GM20000 (cell line): ENCODE measurements around the gene LYPLAL1.
"Not testable (repeated sequence)": the region's sequence is repeated elsewhere in the genome, so short reads cannot be mapped to it uniquely, and the experiment has no call there.

Experiments used
- DNase-seq: peaks from one replicate; pipeline ENCODE4 v3.0.0; 2012; ENCODE audit warnings: low spot score
- TF ChIP-seq, protein P1 (sequence below): IDR thresholded peaks from 2 replicates; pipeline ENCODE4 v1.5.1; 2012; ENCODE audit warnings: mild to moderate bottlenecking, control low read depth; ENCODE audit errors: extremely low read depth, missing control alignments

The LYPLAL1 gene

DNA sequence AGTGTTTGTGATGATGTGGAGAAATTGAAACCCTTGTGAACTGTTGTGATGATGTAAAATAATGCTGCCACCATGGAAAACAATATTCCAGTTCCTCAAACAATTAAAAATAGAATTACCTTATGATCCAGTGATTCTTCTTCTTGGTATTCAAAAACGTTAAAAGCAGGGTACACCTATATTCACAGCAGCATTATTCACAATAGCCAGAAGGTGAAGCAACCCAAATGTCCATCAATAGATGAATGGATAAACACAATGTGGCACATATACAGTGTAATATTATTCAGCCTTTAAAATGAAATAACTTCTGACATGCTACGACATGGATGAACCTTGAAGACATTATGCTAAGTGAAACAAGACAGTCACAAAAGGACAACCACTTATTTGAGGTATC, 59.2 kb downstream of the LYPLAL1 start:
- no peak for DNase-seq

DNA sequence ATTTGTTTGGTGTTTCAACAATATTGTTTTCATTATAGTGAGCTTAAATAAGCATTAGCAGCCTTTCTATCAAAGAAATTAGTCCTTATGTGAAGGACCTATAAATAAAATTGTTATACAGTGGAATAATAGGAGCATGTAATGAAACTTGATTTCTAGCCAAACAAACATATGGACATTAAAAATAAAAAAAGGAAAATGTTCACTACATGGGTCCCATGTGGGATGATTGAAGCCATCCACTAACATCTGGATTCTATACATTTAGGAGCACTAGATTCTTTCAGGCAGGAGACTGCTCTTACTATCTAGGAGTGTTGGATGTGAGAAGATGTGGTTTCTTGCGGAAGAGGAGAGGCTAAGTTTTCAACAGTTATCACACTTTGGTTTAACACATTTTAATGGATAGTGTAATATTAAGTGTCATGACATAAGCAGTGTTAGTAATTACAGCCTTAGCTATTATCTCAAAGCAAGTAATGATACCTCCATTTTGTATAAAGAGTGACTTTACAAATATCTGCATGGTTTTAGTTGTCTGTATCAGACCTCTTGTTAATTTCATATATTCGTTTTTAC, 62.3 kb downstream of the LYPLAL1 start:
- TF ChIP-seq, protein P1, sequence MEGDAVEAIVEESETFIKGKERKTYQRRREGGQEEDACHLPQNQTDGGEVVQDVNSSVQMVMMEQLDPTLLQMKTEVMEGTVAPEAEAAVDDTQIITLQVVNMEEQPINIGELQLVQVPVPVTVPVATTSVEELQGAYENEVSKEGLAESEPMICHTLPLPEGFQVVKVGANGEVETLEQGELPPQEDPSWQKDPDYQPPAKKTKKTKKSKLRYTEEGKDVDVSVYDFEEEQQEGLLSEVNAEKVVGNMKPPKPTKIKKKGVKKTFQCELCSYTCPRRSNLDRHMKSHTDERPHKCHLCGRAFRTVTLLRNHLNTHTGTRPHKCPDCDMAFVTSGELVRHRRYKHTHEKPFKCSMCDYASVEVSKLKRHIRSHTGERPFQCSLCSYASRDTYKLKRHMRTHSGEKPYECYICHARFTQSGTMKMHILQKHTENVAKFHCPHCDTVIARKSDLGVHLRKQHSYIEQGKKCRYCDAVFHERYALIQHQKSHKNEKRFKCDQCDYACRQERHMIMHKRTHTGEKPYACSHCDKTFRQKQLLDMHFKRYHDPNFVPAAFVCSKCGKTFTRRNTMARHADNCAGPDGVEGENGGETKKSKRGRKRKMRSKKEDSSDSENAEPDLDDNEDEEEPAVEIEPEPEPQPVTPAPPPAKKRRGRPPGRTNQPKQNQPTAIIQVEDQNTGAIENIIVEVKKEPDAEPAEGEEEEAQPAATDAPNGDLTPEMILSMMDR = no peak
- DNase-seq = no peak

More for the DNA sequence above, 59.2 kb downstream of the LYPLAL1 start:
- TF ChIP-seq, protein P1 = no peak

DNA sequence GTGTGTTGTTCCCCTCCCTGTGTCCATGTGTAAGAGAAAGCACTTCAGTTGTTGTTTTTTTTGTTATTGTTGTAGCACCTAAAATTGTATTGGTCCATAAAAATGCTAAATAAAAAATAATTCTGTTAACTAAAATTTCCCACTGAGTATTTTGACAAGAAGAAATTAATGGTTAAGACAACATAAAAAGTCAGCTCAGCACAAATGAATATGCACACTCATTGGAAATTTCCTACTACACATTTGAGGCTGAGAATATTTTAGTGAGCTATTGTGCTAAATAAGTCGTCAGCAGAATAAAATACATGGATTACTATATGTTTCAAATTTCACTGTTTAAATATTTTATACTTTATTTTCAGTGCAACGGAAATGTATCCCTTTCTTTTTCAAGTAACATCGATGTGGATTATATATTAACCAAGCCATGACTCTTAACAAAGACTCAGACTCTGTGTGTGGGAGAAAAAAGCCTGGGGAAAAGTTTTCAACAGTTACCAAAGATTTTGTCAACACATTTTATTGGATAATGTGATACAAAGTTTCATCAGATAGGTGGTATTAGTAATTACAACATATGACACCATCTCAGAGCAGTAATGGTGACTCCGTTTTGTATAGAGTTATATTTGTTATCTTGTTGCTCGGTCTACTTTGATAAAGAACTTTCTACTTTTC, 63.4 kb downstream of the LYPLAL1 start:
- TF ChIP-seq, protein P1 = no peak
- DNase-seq = no peak

DNA sequence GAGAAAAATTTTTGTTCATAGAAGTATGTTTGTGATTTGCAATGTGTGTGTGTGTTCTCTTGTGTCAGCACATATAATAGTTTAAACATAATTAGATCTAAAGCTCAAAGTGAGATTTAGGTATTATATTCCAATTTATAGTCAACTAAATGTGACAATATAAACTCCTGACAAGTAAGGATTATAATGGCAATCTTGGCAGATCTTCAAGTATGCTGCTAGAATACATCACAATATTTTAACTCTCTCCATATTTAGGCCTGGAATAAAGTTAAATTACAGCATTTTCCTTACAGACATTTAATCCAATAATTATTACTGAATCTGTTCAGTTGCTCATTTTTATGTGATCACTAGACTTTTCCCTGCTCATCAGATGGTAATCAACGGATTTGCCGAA, 65.8 kb downstream of the LYPLAL1 start:
- TF ChIP-seq, protein P1 = no peak
- no peak for DNase-seq

DNA sequence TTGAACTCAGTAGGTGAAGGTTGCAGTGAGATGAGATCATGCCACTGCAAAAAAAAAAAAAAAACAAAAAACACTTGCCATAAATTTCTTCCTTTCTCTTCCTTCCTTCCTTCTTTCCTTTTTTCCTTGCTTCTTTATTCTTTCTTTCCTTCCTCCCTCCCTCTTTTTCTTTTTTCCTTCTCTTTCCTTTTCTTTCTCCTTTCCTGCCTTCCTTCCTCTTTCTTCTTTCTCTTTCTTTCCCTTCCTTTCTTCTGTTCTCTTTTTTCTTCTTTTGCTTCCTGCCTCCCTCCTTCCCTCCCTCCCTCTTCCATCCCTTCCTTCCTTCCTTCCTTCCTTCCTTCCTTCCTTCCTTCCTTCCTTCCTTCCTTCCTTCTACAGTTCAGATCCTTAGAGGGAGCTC, 71.2 kb downstream of the LYPLAL1 start:
- TF ChIP-seq, protein P1 = no peak
- DNase-seq = no peak

DNA sequence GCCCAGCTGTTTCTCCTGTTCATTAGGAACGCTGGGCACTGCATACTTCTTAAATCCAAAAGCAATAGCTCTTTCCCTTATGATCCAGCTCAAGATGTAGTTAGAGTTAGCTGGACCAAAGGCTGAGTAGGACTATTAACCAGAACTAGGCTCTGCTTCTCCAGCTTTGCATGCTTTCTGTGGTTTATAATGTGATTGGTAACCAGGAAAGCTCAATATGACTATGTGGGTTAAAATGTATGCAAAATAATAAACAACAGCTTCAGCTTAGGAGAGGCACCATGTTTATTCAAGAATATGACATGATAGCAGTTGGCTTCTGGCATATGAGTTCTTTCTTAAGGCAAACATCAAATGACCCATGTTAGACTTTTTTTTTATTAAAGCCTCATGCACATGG, 73.8 kb downstream of the LYPLAL1 start:
- TF ChIP-seq, protein P1 = no peak
- no peak for DNase-seq

DNA sequence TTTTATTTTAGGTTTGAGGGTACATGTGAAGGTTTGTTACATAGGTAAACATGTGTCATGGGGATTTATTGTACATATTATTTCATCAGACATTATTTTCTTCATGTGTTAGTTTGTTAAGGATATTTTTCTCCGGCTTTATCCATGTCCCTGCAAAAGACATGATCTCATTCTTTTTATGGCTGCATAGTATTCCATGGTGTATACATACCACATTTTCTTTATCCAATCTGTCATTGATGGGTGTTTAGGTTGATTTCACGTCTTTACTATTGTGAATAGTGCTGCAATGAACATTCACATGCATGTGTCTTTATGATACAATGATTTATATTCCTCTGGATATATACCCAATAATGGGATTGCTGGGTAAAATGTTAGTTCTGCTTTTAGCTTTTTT, 76.8 kb downstream of the LYPLAL1 start:
- not testable (repeated sequence) for DNase-seq

DNA sequence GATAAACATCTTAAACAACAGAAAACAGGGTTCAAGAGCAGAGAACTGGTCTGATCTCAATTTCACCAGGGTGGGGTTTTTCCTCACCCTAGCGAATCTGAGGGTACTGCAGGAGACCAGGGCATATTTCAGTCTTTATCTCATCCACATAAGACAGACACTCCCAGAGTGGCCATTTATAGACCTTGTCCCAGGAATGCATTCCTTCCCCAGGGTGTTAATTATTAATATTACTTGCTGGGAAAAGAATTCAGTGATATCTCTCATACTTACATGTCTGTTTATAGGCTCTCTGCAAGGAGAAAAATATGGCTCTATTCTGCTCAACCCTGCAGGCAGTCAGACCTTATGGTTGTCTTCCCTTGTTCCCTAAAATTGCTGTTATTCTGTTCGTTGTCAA, 84.1 kb downstream of the LYPLAL1 start:
- DNase-seq = no peak
- TF ChIP-seq, protein P1 = no peak
